Large intestine (tissue), 3 donors: Measurements from ENCODE around the gene LRRC28. TPM values are rescaled to one million over a fixed set of nuclear protein-coding genes. Genes with fewer than 3 reads are reported as not detected.

Source experiments
- DNase-seq, 2 donors: peaks; one replicate each; pipeline versions ENCODE4 v3.0.0 to v3.0.0-alpha.2; 2013
- H3K27ac ChIP-seq: one replicate; pipeline ENCODE4 v1.5.1; 2013; ENCODE audit warnings: low read length
- H3K27me3 ChIP-seq: 2 replicates; pipeline ENCODE4 v1.6.1; 2013; ENCODE audit warnings: low read length; ENCODE audit not compliant: control insufficient read depth, insufficient read depth
- H3K36me3 ChIP-seq: 2 replicates; pipeline ENCODE4 v1.6.1; 2013; ENCODE audit warnings: low read length; ENCODE audit not compliant: control insufficient read depth, insufficient read depth
- H3K4me1 ChIP-seq: one replicate; pipeline ENCODE4 v1.6.1; 2013; ENCODE audit warnings: low read length; ENCODE audit not compliant: control insufficient read depth, insufficient read depth
- H3K4me3 ChIP-seq: one replicate; pipeline ENCODE4 v1.5.1; 2013; ENCODE audit warnings: low read length
- H3K9me3 ChIP-seq: one replicate; pipeline ENCODE4 v1.6.1; 2013; ENCODE audit warnings: mild to moderate bottlenecking, low read depth, low read length, moderate library complexity; ENCODE audit not compliant: control insufficient read depth
- whole genome bisulfite sequencing: methylation state at CpG from one replicate; pipeline ENCODE4 v1.1.5; 2013; ENCODE audit warnings: low lambda C conversion rate; ENCODE audit not compliant: insufficient coverage; 5-methylcytosine and 5-hydroxymethylcytosine counted together
- polyA plus RNA-seq: library from polyadenylated mRNA; unstranded; fragments of 120-200 nt; gene quantifications from one replicate; pipeline ENCODE4 v1.2.1, GENCODE V29; 2013

LRRC28 gene
- polyA plus RNA-seq, 1 donor: 40.4 TPM

GRCh38 chr15:99412626-99413025, 161.3 kb downstream of the LRRC28 start:
- Histone ChIP-seq H3K36me3 (no peaks in the 10 kb centered on the region), H3K27ac (no peak overlapping the region), H3K4me3 (no peak overlapping the region), H3K27me3 (no peaks in the 10 kb centered on the region), H3K4me1 (peaks cover 5% of the 10 kb centered on the region), H3K9me3 (no peaks in the 10 kb centered on the region)
- no CpG with 5 or more reads among the region's 8 CpGs for WGBS
- no peak for DNase-seq

GRCh38 chr15:99413955-99414754, 162.9 kb downstream of the LRRC28 start:
- DNase-seq: no peak
- WGBS: 80% methylated on average over 1 of the region's 21 CpGs
- no peaks in the 10 kb centered on the region for H3K4me1 ChIP-seq
- H3K9me3 ChIP-seq: no peaks in the 10 kb centered on the region
- H3K27me3 ChIP-seq: no peaks in the 10 kb centered on the region
- no peak overlapping the region for H3K27ac ChIP-seq
- no peaks in the 10 kb centered on the region for H3K36me3 ChIP-seq
- no peak overlapping the region for H3K4me3 ChIP-seq

GRCh38 chr15:99414755-99415731, 163.8 kb downstream of the LRRC28 start:
- Histone ChIP-seq H3K4me1 (no peaks in the 10 kb centered on the region), H3K36me3 (no peaks in the 10 kb centered on the region), H3K27ac (no peak overlapping the region), H3K9me3 (no peaks in the 10 kb centered on the region), H3K4me3 (no peak overlapping the region), H3K27me3 (no peaks in the 10 kb centered on the region)
- no peak for DNase-seq
- no CpG with 5 or more reads among the region's 25 CpGs for WGBS

GRCh38 chr15:99416191-99417188, 165.2 kb downstream of the LRRC28 start:
- H3K36me3 ChIP-seq: no peaks in the 10 kb centered on the region
- H3K27me3 ChIP-seq: no peaks in the 10 kb centered on the region
- no peak overlapping the region for H3K4me3 ChIP-seq
- H3K27ac ChIP-seq: no peak overlapping the region
- no CpG with 5 or more reads among the region's 19 CpGs for WGBS
- peaks cover 3% of the 10 kb centered on the region for H3K4me1 ChIP-seq
- no peaks in the 10 kb centered on the region for H3K9me3 ChIP-seq
- DNase-seq: no peak

- Histone ChIP-seq H3K4me1 (peaks cover 3% of the 10 kb centered on the region), H3K27ac (no peak overlapping the region), H3K9me3 (no peaks in the 10 kb centered on the region), H3K4me3 (no peak overlapping the region), H3K36me3 (no peaks in the 10 kb centered on the region), H3K27me3 (no peaks in the 10 kb centered on the region)
- no peak for DNase-seq
- no CpG with 5 or more reads among the region's 6 CpGs for WGBS
Observed at GRCh38 chr15:99421172-99421656, 169.9 kb downstream of the LRRC28 start.

GRCh38 chr15:99421758-99422157, 170.5 kb downstream of the LRRC28 start:
- Histone ChIP-seq H3K27me3 (no peaks in the 10 kb centered on the region), H3K9me3 (no peaks in the 10 kb centered on the region), H3K36me3 (no peaks in the 10 kb centered on the region), H3K4me1 (peaks cover 3% of the 10 kb centered on the region), H3K27ac (no peak overlapping the region), H3K4me3 (no peak overlapping the region)
- no CpG with 5 or more reads among the region's 1 CpG for WGBS
- DNase-seq: no peak

GRCh38 chr15:99423186-99424130, 172.2 kb downstream of the LRRC28 start:
- H3K4me3 ChIP-seq: no peak overlapping the region
- no CpG with 5 or more reads among the region's 16 CpGs for WGBS
- H3K36me3 ChIP-seq: no peaks in the 10 kb centered on the region
- H3K9me3 ChIP-seq: no peaks in the 10 kb centered on the region
- H3K27ac ChIP-seq: no peak overlapping the region
- DNase-seq: no peak
- H3K27me3 ChIP-seq: peaks cover 2% of the 10 kb centered on the region
- H3K4me1 ChIP-seq: peaks cover 3% of the 10 kb centered on the region

- H3K27me3 ChIP-seq: peaks cover 2% of the 10 kb centered on the region
- DNase-seq: no peak
- H3K4me1 ChIP-seq: peaks cover 3% of the 10 kb centered on the region
- H3K9me3 ChIP-seq: no peaks in the 10 kb centered on the region
- no peak overlapping the region for H3K4me3 ChIP-seq
- no peak overlapping the region for H3K27ac ChIP-seq
- WGBS: no CpG with 5 or more reads among the region's 10 CpGs
- H3K36me3 ChIP-seq: no peaks in the 10 kb centered on the region
Observed at GRCh38 chr15:99424131-99424571, 172.9 kb downstream of the LRRC28 start.
